HG03439 (cell line): Measurements from ENCODE around the gene ARFGEF3.

Experiments used
- ATAC-seq: cut with Tn5 transposase; IDR thresholded peaks from one replicate; pipeline ENCODE4 v1.9.1; 2021; ENCODE audit warnings: mild to moderate bottlenecking, moderate library complexity; ENCODE audit not compliant: unreplicated experiment

Gene ARFGEF3

DNA sequence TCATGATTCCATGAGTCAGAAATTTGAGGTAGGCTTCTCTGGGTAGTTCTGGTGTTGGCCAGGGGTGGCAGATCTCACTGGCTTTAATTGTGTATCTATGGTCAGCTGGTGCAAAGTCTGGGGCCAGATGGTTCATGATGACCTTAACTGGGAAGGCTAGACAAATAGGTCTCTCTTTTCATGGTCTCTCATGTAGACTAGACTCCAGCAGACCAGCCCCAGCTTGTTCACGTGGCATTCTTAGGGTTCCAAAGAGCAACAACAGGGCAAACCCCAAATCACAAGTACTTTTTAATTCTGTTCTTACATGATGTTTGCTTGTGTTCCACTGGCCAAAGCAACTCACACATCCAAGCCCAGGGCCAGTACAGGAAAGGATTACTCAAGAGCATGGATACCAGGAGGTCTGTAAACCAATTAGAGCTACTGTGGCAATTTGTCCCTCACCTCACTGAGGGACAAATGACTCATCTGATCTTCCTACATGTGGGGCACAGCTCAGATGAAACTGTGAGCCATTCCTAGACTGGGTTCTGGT is 136.1 kb downstream of the ARFGEF3 start:
- no peak for ATAC-seq

DNA sequence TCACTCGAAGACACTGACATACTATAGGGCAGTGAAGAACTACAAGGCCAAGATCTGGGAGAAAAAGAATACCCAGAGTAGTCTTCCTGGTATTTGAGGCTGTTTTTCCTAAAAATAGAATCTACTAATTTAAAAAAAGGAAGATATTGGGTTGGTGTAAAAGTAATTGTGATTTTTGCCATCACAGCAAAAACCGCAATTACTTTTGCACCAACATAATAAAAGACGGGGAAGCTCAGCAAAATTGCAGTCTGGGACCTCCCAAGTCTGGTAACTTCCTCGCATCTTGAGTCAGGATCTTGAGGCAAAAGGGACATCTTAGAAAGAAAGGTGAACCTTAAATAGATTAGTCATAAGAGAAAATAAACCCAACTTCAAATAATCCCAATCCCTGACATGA is 138.7 kb downstream of the ARFGEF3 start:
- ATAC-seq, result no peak

GRCh38 chr6:138302554-138302953 is 140.8 kb downstream of the ARFGEF3 start:
- no peak for ATAC-seq

GRCh38 chr6:138307352-138307751 is 145.6 kb downstream of the ARFGEF3 start:
- ATAC-seq, result no peak

GRCh38 chr6:138307816-138308730 is 146.3 kb downstream of the ARFGEF3 start:
- no peak for ATAC-seq

DNA sequence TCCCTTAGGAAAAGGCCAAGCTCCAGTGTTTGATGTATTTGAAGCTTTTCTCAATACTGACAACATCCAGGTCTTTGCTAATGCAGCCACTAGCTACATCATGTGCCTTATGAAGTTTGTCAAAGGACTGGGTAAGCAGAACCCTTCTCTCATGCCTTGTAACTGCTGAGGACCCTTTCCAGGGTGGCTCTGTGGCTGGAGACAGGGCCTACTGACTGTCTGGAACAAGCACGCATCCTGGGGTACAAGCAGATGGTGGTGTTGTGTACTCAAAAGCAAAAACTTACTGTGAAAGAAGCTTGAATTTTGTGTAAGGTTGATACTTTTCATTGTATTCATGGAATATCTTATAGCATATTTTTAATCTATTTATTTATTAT is 147.0 kb downstream of the ARFGEF3 start:
- ATAC-seq, result no peak

- no peak for ATAC-seq
These were observed 148.0 kb downstream of the ARFGEF3 start for GRCh38 chr6:138309695-138310094.

DNA sequence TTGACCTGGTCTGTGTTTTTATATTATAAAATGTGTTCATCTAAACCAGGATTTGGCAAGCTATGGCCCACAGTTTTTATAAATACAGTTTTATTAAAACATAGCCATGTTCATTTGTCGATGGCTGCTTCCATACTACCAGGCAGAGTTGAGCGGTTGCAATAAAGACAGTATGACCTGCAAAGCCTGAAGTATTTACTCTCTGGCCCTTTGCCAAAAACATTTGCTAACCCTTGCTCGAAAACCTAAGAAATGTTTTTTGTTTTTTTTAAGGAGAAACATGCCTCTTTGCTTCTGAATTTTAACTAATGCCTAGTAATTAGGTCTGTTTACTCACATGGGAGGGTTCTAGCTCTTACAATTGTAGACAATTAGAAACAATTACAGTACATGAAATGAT is 148.6 kb downstream of the ARFGEF3 start:
- ATAC-seq, result no peak

- ATAC-seq, result no peak
These were observed 149.1 kb downstream of the ARFGEF3 start for GRCh38 chr6:138310821-138311220.

- ATAC-seq, result no peak
These were observed 149.5 kb downstream of the ARFGEF3 start for GRCh38 chr6:138311268-138311667.

DNA sequence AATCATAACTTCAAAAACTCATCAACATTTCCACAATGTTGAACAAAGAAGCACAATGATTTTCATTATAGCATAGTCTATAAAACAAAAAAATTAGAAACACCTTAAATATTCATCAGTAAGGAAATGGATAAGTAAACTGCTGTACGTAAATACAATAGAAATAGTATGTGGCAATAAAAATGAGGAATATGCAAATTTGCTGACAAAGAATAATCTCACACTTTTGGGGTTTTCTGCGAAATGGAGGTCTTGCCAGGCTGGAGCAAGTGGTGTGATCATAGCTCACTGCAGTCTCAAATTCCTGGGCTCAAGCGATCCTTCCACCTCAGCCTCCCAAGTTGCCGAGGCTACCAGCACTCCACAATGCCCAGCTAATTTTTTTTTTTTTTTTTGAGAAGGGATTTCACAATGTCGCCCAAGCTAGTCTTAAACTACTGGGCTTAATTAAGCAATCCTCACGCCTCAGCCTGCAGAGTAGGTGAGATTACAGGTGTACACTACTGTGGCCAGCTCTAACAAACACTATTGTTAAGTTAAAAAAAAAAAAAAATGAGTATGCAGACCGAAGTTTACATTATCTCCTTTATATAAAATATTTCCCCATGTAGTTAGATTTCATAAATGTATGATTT is 157.1 kb downstream of the ARFGEF3 start:
- ATAC-seq, result no peak

GRCh38 chr6:138321934-138322333 is 160.2 kb downstream of the ARFGEF3 start:
- ATAC-seq, result no peak

GRCh38 chr6:138323821-138324220 is 162.1 kb downstream of the ARFGEF3 start:
- no peak for ATAC-seq

GRCh38 chr6:138328210-138328609 is 166.5 kb downstream of the ARFGEF3 start:
- ATAC-seq, result no peak

DNA sequence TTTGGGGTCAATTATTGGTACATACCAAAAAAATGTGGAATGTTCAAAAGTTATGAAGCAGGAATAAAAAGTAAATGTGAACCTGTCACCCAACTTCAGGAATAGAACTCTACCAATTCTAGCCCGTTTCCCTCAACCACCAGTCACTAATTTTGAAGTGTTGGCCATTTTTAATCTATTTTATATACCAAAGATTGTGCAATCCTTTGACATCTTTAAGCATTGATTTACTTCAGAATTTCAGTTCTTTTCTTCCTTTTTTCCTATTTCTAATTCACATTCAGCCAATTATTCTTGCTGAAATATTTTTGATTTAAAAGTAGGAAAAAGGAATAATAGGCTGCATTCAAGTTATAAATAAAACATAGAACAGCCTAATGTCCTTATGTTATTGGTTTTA is 169.0 kb downstream of the ARFGEF3 start:
- ATAC-seq, result no peak

- no peak for ATAC-seq
These were observed 169.7 kb downstream of the ARFGEF3 start for GRCh38 chr6:138331444-138331843.

GRCh38 chr6:138331984-138332383 is 170.2 kb downstream of the ARFGEF3 start:
- ATAC-seq, result no peak

DNA sequence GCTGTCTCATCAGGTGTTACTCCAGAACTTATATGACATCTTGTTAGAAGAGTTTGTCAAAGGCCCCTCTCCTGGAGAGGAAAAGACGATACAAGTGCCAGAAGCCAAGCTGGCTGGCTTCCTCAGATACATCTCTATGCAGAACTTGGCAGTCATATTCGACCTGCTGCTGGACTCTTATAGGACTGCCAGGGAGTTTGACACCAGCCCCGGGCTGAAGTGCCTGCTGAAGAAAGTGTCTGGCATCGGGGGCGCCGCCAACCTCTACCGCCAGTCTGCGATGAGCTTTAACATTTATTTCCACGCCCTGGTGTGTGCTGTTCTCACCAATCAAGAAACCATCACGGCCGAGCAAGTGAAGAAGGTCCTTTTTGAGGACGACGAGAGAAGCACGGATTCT is 172.3 kb downstream of the ARFGEF3 start:
- ATAC-seq, result no peak

GRCh38 chr6:138334963-138335362 is 173.2 kb downstream of the ARFGEF3 start:
- no peak for ATAC-seq

DNA sequence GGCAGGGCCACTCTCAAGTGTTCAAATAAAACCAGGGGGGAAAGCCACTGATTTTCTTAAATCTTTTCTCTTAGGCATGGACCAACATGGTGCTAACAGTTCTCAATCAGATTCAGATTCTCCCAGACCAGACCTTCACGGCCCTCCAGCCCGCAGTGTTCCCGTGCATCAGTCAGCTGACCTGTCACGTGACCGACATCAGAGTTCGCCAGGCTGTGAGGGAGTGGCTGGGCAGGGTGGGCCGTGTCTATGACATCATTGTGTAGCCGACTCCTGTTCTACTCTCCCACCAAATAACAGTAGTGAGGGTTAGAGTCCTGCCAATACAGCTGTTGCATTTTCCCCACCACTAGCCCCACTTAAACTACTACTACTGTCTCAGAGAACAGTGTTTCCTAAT is 174.5 kb downstream of the ARFGEF3 start:
- ATAC-seq, result no peak

DNA sequence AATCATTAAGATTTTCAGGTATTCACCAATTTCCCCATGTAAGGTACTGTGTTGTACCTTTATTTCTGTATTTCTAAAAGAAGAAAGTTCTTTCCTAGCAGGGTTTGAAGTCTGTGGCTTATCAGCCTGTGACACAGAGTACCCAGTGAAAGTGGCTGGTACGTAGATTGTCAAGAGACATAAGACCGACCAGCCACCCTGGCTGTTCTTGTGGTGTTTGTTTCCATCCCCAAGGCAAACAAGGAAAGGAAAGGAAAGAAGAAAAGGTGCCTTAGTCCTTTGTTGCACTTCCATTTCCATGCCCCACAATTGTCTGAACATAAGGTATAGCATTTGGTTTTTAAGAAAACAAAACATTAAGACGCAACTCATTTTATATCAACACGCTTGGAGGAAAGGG is 175.3 kb downstream of the ARFGEF3 start:
- no peak for ATAC-seq

DNA sequence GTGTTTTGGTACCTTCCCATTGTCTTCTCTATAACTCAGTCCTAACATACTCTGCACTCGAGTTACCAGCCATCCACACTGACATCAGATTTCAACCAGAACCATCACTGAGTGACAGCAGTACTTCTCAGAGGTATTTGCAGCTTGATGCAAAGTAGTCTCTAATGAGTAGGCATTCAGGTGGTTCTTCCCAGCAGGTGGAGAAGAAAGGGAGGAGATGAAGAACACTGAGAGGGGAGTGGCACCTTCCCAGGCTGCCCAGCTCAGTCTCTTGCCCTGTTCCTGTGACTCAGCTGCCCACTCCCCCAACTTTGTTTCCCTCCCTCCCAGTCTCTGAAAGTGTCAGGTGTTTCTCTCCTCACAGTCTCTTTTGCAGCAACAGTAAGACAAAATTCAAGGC is 177.3 kb downstream of the ARFGEF3 start:
- ATAC-seq, result no peak
